Activated CD4-positive, alpha-beta T cell treated with anti-CD3 and anti-CD28 coated beads, Interleukin-2, amount 50 U/mL, for 24 hours (primary cell): ENCODE data around the gene GATA1.

ENCODE experiments used
- DNase-seq, 2 donors: peaks; one replicate each; pipeline ENCODE4 v3.0.0-alpha.2; 2020; ENCODE audit warnings: low read depth in 1 of 2, low spot score in 1 of 2

GATA1 gene

DNA sequence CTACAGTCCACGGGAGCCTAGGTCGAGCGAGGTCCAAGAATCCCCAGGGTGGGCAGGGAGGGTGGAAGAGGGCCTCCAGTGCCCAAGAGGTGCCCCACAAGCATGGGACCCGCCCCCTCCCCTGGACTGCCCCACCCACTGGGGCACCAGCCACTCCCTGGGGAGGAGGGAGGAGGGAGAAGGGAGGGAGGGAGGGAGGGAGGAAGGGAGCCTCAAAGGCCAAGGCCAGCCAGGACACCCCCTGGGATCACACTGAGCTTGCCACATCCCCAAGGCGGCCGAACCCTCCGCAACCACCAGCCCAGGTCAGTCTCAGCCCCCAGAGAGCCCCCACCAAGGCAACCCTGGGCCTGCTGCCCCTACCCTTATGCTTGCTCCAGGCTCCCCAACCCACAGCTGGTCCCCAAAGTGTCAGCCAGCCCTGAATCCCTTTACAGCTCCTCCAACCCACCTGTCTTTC is at the start of gene GATA1:
TSS of gene GATA1 (plus strand) at position 250 of the 460 bp plus-strand sequence. CDS start 4,520 bp downstream, outside the sequence.
- DNase-seq = no peak

DNA sequence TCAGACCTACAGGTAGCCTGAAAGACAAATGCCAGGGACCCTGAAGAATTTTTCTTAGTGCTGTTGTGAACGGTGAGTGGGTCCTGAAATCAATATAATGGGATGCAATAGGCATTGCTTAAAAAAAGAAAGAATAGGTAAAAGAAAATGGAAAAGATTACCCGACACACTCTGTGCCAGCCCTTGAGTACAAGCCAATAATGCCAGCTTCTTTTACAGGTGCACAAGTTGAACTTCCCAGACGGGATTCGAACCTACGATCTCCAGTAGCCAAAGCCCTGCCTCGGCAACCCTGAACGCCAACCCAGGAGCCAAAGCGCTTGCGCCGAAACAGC is 49.5 kb upstream of the GATA1 start:
- DNase-seq = no peak

DNA sequence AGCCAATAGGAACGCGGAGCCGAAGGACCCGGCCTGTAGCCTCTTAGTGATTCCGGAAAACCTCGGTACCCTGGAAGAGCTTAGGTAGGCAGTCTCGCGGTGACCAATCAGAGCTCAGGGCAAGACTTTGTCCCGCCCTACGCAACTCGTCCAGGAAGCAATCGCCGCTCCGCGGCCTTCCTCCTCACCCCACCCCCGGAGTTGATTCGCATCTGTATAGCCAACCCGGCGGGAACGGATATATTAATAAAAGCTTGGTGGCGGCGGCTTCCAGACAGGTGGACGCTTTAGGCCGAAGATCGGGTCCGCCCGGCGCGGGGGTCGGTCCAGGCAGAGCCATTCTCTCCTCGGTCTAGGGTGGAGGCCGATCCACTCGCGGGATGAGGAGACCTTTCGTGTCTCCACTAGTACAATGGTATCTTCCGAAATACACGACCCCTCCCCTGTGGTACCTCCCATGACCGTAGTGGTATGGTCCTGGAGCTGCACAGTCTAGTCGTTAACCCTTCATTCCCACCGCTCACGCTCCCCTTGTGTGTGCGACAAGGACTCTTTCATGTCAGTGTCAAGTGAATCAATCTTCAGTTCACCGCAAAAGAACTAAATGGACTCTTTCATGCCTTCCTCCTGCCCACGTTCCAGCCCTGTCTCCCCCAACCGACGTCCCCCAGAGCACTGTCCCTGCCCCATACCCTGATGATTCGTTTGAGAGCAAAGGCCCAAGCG is 49.0 kb upstream of the GATA1 start:
- DNase-seq = peak; percentile 50 to 81

DNA sequence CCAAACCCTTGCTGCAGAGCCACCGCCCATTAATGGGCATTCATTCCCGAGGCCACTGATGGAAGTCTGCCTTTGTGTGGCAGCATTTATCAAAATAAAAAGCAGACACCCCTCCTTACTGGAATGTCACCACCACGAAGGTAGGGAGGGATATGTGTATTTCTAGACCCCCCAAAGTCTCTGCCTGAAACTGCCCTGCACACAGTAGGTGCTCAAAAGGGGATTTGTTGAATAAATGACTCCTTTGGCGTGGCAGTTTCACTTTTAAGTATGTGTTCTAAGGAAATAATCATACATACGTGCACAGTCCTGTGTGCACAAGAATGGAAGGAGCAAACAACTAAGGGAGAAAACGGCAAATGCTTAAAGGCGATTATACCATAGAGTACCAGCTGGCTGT is 48.5 kb upstream of the GATA1 start:
- no peak for DNase-seq

DNA sequence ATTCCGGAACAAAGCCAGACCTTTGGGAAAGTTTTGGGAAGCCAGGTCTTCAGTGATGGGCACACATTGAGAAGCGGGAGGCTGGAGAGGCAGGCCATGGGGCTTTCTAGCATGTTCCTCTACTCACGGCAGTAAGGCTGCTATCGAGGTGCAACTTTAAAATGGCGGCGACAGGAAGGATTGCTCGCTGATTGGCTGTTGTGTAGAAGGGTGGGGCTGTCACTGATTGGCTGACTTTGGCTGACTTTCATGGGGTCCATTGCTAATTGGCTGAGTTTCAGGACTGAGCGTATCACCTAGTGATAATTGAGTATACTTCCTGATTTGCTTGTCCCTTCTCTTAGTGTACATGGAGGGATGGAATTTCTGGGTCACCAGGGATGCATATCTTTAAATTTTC is 44.6 kb upstream of the GATA1 start:
- no peak for DNase-seq

DNA sequence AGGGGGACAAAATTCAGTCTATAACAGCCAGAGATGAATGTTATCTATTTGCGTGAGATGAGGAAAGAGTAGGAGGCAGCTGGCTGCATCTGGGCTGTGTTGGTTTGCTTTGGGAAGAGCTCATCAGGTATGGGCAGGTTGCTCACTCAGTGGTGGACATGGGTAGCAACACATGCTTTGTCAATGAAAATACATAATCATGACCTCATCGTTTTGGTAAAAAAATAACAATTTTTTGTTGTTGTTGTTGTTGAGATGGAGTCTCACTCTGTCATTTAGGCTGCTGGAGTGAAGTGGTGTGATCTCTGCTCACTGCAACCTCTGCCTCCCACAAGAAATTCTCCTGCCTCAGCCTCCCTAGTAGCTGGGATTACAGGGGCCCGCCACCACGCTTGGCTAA is 41.2 kb upstream of the GATA1 start:
- DNase-seq = no peak

DNA sequence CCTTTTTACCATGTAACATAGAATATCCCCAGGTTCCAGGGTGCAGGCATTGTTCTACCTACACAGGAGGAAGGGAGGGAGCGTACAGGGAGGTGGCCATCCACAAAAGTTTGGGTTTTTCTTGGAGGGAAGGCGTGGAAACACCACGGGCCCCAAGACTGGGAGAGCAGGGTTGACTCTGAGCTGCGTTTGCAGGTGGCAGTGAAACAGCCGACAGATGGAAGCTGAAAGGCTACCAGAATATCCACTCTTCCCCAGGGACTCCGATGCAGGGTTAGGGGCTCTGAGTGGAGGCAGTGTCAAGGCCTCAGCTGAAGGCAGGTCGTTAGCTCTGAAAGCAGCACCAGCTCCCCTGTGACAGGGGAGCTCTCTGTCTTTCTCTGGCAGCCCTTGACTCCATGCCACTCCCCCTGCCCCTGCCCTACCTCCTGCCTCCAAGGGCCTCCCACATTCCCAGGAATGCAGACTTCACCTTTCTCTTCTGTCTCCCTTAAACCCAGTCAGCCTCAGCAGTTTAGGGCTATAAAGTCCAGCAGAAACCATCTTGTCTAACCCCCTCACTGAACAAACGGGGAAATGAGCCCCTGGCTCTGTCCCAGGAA is 38.9 kb upstream of the GATA1 start:
- DNase-seq = no peak

DNA sequence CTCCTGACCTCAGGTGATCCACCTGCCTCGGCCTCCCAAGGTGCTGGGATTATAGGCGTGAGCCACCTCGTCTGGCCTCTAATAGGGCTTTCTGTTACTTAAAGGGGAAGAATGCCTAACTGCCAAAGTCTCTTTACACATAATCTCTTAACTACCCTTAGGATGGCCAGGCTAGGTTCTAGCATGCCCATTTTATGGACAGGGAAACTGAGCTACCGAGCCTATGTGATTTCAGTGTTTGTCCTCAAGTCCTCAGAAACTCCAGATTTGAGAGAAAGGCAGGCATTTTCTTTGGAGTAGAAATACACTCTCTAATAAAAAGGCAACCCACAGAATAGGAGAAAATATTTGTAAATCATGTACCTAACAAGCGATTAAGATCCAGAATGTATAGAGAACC is 37.2 kb upstream of the GATA1 start:
- no peak for DNase-seq

DNA sequence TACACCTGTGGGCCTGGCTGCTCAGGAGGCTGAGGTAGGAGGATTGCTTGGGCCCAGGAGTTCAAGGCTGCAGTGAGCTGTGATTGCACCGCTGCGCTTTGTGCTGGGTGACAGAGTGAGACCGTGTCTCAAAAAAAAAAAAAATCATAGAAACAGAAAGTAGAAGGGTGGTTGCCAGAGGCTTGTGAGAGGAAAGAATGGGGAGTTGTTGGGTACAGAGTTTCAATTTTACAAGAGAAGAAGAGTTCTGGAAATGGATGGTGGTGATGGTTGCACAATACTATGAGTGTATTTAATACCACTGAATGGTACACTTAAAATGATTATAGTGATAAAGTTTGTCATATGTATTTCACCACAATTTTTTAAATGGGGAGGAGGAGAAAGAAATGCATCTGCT is 35.0 kb upstream of the GATA1 start:
- no peak for DNase-seq

DNA sequence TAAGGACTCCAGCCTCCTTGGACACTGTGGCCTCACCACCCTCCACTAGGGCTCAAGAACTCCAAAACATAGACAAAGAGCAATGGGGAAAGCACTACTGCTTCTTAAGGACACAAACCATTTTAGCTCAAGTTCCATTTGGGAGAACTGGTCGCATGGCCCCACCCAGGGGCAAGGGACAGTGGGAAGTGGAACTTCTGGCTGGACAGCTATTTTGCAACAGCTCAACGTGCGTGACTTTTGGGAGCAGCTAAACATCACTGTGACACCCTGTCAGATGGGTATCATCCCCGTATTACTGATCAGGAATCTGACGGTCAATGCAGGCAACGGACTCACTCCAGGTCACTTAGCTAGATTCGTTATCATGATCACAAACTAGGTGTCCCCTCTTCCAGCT is 33.9 kb upstream of the GATA1 start:
- no peak for DNase-seq

DNA sequence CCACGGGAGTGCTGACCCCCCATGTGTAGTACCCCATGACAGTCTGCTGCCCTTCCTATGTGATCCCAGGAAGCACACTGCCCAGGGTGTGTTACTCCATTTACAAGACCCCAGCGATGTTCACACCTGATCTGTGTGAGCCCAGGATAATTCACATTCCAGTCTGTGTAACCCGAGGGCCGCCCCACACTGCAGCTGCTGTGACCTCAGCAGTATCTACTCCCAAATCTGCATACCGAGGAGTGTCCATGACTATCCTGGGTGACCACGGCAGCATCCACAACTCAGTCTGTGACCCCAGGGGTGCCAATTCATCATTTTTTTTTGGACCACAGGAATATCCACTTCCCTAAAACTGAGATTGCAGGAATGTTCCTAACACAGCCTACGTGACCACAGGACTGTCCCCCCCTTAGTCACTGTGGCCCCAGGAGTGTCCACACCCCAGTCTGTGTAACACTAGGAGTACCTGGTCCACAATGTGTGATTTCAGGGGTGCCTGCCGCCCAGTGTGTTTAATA is 32.6 kb upstream of the GATA1 start:
- DNase-seq = no peak

DNA sequence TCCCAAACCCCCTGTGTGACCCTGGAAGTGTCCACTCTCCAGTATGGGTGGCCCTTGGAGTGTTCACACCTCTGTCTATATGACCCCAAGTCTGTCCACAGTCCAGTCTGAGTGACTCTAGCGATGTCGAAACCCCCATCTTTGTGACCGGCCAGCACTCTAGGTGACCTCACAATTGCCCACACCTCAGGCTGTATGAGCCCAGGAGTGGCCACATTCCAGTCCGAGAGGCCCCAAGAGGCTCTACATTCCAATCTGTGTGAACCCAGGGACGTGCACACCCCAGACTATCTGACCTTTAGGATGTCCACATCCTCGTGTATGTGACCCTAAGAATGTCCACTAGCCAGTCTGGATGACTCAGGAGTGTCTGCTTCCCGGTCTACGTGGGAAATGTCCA is 32.2 kb upstream of the GATA1 start:
- DNase-seq = no peak

DNA sequence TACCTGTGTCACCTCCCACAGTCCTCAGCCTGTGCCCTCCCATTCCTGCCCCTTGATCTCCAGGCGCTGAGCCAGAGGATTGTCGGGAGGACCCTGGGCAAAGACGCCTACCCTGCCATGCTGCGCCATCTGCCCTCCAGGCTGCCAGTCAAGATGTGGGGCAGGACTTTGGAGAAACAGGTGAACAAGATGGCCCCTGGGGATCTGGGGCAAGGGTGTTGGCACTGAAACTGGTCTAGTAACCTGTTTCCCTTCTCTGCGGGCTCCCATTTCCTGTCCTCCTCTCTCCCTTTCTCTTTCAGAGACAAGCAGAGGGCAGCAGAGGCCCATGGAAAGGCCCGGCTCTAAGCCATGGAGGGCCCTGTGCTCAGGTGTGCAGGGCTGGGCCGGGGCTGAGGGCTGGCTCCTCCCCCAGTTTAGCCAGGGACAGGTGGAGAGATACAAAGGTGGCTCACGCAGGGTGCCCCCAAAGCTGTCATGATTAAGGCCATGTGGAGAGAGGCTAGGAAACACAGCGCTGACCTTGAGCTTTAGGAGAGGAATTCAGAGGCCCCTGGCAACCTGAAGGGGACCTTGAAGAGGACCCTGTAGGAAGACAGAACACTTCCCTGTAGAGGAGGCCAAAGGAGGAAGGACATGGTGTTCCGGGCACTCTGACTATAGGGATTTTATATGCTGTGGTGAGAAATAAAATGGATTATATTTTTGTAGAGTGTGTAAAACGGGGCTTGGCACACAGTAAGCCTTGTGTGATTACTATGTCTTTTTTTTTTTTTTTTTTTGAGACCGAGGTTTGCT is 24.5 kb upstream of the GATA1 start, which contains the start of gene GLOD5:
TSS of gene GLOD5 (plus strand) at position 74 of the 798 bp plus-strand sequence. CDS start at position 118, 44 bp downstream.
- no peak for DNase-seq

DNA sequence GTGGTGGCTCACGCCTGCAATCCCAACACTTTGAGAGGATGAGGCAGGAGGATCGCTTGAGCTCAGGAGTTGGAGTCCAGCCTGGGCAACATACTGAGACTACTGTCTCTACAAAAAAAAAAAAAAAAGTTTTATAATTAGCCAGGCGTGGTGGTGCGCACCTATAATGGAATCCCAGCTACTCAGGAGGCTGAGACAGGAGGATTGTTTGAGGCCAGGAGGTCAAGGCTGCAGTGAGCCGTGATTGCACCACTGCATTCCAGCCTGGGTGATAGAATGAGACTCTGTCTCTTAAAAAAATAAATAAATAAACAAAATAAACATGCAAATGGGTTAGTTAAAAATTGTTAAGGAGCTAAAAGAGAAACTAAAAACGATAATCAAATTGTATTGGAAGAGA is 17.2 kb upstream of the GATA1 start:
- DNase-seq = no peak

DNA sequence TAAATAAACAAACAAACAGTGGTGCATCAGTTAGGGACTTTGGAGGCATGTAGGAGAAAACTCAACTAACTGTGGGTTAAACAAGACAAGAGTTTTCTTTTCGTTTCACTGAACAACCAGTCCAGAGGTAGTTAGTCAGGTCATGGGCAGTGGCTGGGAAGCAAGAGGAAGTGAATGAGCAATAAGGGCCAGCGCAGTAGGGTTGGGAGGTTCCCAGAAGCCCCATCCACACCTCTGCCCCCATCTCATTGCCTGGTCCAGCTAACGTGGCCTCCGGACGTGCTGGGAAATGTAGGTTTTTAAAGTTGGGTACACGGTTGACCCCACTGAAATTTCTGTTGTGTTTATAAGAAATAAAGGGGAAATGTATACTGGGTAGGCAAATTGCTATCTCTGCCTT is 16.1 kb upstream of the GATA1 start:
- DNase-seq = no peak

DNA sequence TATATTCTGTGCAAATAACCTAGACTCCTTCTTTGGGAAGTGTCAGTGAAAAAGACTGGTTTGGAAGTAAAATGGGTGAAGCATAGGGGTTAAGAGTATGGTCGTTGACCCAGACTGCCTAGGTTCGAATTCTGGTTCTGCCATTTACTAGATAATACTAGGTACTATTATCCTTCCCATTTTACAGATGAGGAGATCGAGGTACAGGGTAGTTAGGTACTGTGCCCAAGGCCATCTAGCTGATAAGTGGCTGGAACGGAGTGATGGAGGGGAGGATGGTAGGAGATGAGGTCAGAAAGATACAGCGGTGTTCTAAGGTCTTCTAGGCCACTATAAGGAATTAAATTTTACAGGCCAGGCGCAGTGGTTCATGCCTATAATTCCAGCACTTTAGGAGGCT is 13.8 kb upstream of the GATA1 start:
- no peak for DNase-seq

DNA sequence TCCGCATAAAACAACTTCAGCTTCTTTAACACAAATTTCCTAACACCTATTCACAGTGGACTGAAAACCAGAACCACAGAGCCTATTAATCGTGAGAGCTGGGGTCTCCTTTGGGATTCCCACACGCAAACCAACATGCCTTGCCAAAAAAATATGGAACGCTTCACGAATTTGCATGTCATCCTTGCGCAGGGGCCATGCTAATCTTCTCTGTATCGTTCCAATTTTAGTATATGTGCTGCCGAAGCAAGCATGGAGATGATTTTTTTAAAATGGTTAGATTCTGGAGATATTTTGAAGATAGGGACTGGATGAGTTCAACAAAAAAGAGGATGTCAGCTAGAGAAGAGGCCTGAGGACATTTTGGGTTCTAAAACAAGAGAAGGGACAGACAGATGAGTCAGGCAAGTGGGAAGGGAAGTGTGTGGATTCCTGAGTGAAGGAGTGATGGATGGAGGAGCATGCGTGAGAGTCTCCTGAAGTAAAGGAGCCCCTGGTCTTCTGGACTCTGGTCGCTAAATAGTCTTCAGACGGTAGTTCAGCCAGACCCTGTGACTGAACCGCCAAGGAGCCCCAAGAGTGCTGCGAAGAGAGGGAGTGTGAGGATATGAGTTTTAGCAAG is 9.5 kb upstream of the GATA1 start:
- DNase-seq = no peak

DNA sequence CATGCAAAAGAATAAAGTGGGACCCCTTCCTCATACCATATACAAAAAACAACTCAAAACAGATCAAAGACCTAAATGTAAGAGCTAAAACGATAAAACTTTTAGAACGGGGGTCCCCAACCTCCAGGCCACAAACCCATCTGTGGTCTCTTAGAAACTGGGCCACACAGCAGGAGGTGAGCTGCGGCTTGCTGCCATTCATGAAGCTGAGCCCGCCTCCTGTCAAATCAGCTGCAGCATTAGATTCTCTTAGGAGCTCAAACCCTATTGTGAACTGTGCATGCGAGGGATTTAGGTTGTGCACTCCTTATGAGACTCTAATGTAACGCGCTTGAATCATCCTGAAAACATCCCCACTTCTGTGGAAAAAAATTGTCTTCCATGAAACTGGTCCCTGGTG is 7.0 kb upstream of the GATA1 start:
- DNase-seq = no peak

DNA sequence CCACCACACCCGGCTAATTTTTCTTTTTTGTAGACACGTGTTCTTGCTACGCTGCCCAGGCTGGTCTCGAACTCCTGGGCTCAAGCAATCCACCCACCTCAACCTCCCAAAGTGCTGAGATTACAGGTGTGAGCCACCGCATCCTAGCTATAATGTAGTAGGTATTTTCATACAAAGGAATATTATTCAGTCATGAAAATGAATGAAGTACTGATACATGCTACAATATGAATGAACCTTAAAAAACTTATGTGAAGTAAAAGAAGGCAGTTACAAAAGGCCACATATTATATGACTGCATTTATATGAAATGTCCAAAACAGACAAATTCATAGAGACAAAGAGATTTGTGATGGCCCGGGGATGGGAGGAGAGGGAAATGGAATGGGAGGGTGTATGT is 4.7 kb upstream of the GATA1 start:
- no peak for DNase-seq

DNA sequence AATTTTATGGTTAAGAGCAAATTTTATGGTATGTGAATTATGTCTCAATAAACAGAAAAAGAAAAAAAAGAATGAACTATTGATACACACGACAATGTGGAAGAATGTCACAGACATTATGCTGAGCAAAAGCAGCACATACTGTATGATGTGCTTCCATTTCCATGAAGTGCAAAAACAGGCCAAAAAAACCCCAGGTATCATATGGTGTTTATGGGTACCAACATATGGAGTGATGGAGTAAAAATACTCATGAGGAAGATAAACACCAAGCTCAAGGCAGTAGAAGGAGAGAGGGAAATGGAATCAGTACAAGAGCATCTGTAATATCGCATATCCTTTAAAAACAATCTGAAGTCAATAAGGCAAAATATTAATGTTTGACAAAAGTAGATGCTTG is 4.2 kb upstream of the GATA1 start:
- no peak for DNase-seq

DNA sequence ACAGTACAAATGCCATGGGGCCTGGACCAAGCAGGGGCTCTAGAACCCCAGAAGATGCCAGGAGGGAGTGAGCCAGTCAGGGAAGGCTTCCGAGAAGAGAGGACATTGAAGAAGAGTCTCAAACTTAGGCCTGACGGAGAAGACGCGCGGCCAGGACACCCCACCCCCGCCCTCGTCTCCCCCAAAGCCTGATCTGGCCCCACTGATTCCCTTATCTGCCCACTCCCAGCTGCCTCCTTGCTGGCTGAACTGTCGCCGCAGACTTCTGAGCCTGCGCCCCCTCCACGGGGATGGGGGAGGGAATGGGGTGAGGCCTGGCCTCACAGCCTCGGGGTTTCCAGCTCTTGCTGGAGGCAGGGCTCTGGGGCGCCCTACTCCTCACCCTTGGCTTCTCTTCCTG is 3.6 kb upstream of the GATA1 start:
- no peak for DNase-seq

DNA sequence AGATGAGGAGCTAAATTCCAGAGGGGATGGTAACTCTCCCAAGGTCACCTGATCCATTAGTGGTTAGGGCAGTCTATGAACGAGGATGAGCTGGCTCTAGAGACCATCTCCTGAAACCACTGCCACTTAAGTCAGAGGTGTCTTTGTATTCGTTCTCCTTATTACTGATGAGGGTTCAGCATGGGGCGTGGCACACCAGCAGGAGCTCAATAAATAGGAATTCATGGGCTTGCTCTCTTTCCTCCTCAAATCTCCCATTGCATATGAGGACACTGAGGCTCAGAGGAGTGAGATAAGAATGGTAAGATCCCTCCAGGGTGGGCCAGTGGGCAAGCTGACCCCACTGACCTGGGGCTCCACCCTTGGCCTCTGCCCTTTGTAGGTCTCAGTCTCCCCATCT is 1.7 kb upstream of the GATA1 start:
- DNase-seq = no peak
